ENCODE data around the gene ZNF782. TPM values are rescaled to one million over a fixed set of nuclear protein-coding genes. Genes with fewer than 3 reads are reported as not detected.
"Not testable (repeated sequence)": the region's sequence is repeated elsewhere in the genome, so short reads cannot be mapped to it uniquely, and the experiment has no call there.

The ZNF782 gene
- total RNA-seq, 2 experiments from 2014 or later: 3.9 to 4.3 TPM

GRCh38 chr9:96844040-96844439 is 10.3 kb downstream of the ZNF782 start:
- H3K27ac Mint-ChIP-seq: no peak overlapping the region
- peaks cover 75% of the 10 kb centered on the region for H3K36me3 Mint-ChIP-seq (ENCODE audit: low read depth)

DNA sequence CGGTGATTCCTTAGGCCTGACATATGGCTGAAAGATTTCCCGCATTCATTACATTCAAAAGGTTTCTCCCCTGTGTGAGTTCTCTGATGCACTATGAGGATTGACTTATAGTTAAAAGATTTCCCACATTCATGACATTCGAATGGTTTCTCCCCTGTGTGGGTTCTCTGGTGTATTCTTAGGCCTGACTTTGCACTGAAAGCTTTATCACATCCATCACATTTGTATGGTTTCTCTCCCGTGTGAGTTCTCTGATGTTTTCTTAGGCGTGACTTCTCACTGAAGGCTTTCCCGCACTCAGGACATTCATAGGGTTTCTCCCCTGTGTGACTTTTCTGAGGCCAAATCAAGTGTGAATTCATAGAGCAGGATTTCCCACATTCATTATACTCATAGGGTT is 35.8 kb downstream of the ZNF782 start:
- Mint-ChIP-seq H3K4me3 (no peak overlapping the region), H3K27me3 (ENCODE audit: low read depth) (no peaks in the 10 kb centered on the region), H3K4me1 (ENCODE audit: low read depth) (no peaks in the 10 kb centered on the region), H3K36me3 (ENCODE audit: low read depth) (peaks cover 64% of the 10 kb centered on the region), H3K27ac (no peak overlapping the region), H3K9me3 (ENCODE audit: insufficient read depth) (peaks cover 73% of the 10 kb centered on the region)
- DNase-seq (no peak), ATAC-seq (no peak)
- ChIA-PET CTCF (no interaction called here), POLR2A (no interaction called here)

More at GRCh38 chr9:96844040-96844439, 10.3 kb downstream of the ZNF782 start:
- Mint-ChIP-seq H3K4me3 (no peak overlapping the region), H3K9me3 (ENCODE audit: insufficient read depth) (peaks cover 54% of the 10 kb centered on the region), H3K27me3 (ENCODE audit: low read depth) (no peaks in the 10 kb centered on the region), H3K4me1 (ENCODE audit: low read depth) (peaks cover 14% of the 10 kb centered on the region)
- ChIA-PET POLR2A (no interaction called here), CTCF (no interaction called here)
- DNase-seq: no peak
- no peak for ATAC-seq

- DNase-seq (no peak), ATAC-seq (no peak)
- Mint-ChIP-seq H3K27ac (no peak overlapping the region), H3K4me3 (no peak overlapping the region), H3K27me3 (ENCODE audit: low read depth) (no peaks in the 10 kb centered on the region), H3K9me3 (ENCODE audit: insufficient read depth) (peaks cover 75% of the 10 kb centered on the region), H3K36me3 (ENCODE audit: low read depth) (peaks cover 62% of the 10 kb centered on the region), H3K4me1 (ENCODE audit: low read depth) (no peaks in the 10 kb centered on the region)
- POLR2A ChIA-PET: no interaction called here
- CTCF ChIA-PET: no interaction called here
Observed at GRCh38 chr9:96817973-96818372, 36.3 kb downstream of the ZNF782 start.

GRCh38 chr9:96813607-96814006 is 40.7 kb downstream of the ZNF782 start:
- Mint-ChIP-seq H3K27ac (no peak overlapping the region), H3K4me1 (ENCODE audit: low read depth) (no peaks in the 10 kb centered on the region), H3K9me3 (ENCODE audit: insufficient read depth) (peaks cover 54% of the 10 kb centered on the region), H3K27me3 (ENCODE audit: low read depth) (no peaks in the 10 kb centered on the region), H3K4me3 (no peak overlapping the region), H3K36me3 (ENCODE audit: low read depth) (peaks cover 29% of the 10 kb centered on the region)
- ChIA-PET CTCF (no interaction called here), POLR2A (no interaction called here)
- ATAC-seq (no peak), DNase-seq (no peak)

DNA sequence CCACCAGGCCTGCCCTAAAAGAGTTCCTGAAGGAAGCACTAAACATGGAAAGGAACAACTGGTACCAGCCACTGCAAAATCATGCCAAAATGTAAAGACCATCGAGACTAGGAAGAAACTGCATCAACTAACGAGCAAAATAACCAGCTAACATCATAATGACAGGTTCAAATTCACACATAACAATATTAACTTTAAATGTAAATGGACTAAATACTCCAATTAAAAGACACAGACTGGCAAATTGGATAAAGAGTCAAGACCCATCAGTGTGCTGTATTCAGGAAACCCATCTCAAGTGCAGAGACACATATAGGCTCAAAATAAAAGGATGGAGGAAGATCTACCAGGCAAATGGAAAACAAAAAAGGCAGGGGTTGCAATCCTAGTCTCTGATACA is 55.4 kb downstream of the ZNF782 start:
- POLR2A ChIA-PET, H3K4me3 Mint-ChIP-seq, ATAC-seq: not testable (repeated sequence)

DNA sequence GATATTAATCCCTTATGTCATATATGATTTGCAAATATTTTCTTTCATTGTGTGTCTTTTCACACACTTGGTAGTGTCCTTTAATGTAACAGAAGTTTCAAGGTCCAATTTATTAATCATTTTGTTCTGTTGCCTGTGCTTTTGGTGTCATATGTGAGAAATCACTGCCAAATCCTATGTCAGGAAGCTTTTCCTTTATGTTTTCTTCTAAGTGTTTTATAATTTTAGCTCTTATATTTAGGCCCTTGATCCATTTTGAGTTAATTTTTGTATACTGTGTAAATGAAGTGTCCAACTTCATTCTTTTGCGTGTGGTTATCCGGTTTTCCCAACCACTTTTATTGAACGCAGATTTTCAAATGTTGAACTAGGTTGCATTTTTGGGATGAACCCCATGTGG is 70.3 kb downstream of the ZNF782 start:
- H3K27ac Mint-ChIP-seq: no peak overlapping the region
- no peak for ATAC-seq
- H3K4me3 Mint-ChIP-seq: no peak overlapping the region
- H3K27me3 Mint-ChIP-seq (ENCODE audit: low read depth): no peaks in the 10 kb centered on the region
- POLR2A ChIA-PET: no interaction called here
- peaks cover 18% of the 10 kb centered on the region for H3K36me3 Mint-ChIP-seq (ENCODE audit: low read depth)
- CTCF ChIA-PET: no interaction called here
- no peak for DNase-seq
- H3K9me3 Mint-ChIP-seq (ENCODE audit: insufficient read depth): peaks cover 7% of the 10 kb centered on the region
- H3K4me1 Mint-ChIP-seq (ENCODE audit: low read depth): peaks cover 12% of the 10 kb centered on the region

More for the DNA sequence above, 55.4 kb downstream of the ZNF782 start:
- H3K27me3 Mint-ChIP-seq (ENCODE audit: low read depth); CTCF ChIA-PET; H3K4me1 Mint-ChIP-seq (ENCODE audit: low read depth); DNase-seq; H3K27ac Mint-ChIP-seq: not testable (repeated sequence)
- Mint-ChIP-seq H3K9me3 (ENCODE audit: insufficient read depth) (peaks cover 19% of the 10 kb centered on the region), H3K36me3 (ENCODE audit: low read depth) (peaks cover 27% of the 10 kb centered on the region)

DNA sequence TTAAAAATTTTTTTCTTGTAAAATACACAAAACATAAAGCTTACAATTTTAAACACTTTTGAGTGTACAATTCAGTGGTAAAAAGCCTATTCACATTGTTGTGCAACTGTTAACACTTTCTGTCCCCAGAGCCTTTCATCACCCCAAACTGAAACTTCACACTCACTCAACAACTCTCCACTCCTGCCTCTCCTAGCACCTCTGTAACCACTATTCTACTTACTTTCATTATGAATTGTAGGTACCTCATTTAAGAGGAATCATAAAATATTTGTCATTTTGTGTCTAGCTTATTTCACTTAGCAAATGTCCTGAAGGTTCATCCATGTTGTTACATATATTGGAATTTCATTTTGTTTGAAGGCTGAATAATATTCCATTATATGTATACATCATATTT is 72.1 kb downstream of the ZNF782 start:
- peaks cover 18% of the 10 kb centered on the region for H3K4me1 Mint-ChIP-seq (ENCODE audit: low read depth)
- ATAC-seq (no peak), DNase-seq (no peak)
- ChIA-PET POLR2A (no interaction called here), CTCF (no interaction called here)
- H3K36me3 Mint-ChIP-seq (ENCODE audit: low read depth): peaks cover 14% of the 10 kb centered on the region
- H3K27me3 Mint-ChIP-seq (ENCODE audit: low read depth): no peaks in the 10 kb centered on the region
- peaks cover 7% of the 10 kb centered on the region for H3K9me3 Mint-ChIP-seq (ENCODE audit: insufficient read depth)
- H3K27ac Mint-ChIP-seq: no peak overlapping the region
- H3K4me3 Mint-ChIP-seq: no peak overlapping the region

DNA sequence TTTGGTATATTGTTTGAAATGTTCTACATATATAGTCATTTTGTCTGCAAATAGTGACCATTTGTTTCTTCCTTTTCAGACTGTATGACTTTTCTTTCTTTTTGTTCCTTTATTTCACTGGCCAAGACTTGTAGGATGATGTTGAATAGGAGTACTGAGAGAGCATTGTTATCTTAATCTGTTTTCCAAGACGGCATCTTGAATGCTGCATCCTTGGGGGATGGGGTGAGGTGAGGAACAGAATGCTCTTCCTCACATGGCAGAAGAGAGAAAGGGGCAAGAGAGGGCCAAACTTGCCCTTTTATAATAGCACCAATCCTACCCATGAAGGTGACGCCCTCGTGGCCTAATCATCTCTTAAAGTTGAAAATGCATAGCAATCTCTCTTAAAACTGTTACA is 72.8 kb downstream of the ZNF782 start:
- H3K36me3 Mint-ChIP-seq (ENCODE audit: low read depth): peaks cover 12% of the 10 kb centered on the region
- peaks cover 7% of the 10 kb centered on the region for H3K9me3 Mint-ChIP-seq (ENCODE audit: insufficient read depth)
- CTCF ChIA-PET: no interaction called here
- POLR2A ChIA-PET: no interaction called here
- no peak overlapping the region for H3K27ac Mint-ChIP-seq
- H3K27me3 Mint-ChIP-seq (ENCODE audit: low read depth): no peaks in the 10 kb centered on the region
- peaks cover 25% of the 10 kb centered on the region for H3K4me1 Mint-ChIP-seq (ENCODE audit: low read depth)
- H3K4me3 Mint-ChIP-seq: no peak overlapping the region
- ATAC-seq (no peak), DNase-seq (no peak)

DNA sequence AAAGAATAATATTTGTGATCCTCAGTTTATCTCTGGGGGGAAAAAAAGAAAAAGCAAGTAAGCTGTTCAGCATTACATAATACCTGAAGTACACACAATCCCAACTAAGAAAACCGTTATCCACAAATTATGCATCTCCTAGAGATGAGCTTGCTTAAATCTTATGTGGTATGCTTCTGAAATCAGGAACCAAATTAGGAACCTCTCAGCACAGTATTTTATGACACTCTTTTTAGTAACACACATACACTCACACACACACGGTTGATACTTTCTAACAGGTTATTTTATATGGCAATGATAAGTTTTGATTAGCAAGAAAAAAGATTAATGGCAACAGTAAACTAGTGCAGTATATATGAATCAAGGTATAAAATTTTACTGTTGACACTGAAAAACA is 75.2 kb downstream of the ZNF782 start:
- Mint-ChIP-seq H3K9me3 (ENCODE audit: insufficient read depth) (peaks cover 7% of the 10 kb centered on the region), H3K27me3 (ENCODE audit: low read depth) (no peaks in the 10 kb centered on the region), H3K27ac (no peak overlapping the region), H3K36me3 (ENCODE audit: low read depth) (peaks cover 34% of the 10 kb centered on the region), H3K4me3 (peak overlapping the region; percentile 100), H3K4me1 (ENCODE audit: low read depth) (peaks cover 27% of the 10 kb centered on the region)
- DNase-seq (no peak), ATAC-seq (no peak)
- POLR2A ChIA-PET: no interaction called here
- CTCF ChIA-PET: no interaction called here

DNA sequence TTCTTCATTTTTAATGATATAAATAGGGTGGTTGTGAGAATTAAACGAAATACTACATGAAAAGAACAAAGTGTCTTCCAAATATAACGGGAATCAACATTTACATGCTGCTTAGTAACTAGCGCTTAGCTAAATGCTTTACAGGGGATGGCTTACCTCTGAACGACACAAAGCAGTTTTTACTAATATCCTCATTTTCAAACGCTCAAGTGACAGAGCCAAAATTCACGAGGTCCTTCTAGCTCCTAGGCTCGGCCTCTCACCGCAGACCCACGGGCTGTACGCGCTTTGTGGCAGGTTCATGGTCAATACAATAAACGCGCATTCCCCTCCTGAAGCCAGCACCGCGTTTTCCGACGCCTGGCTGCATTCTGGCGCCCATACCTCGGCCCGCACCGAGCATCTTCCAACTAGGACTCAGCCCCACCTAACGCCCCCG is 76.9 kb downstream of the ZNF782 start:
- Mint-ChIP-seq H3K27ac (peak overlapping the region; percentile 90), H3K4me3 (peak overlapping the region; percentile 100), H3K27me3 (ENCODE audit: low read depth) (no peaks in the 10 kb centered on the region), H3K9me3 (ENCODE audit: insufficient read depth) (peaks cover 11% of the 10 kb centered on the region), H3K36me3 (ENCODE audit: low read depth) (peaks cover 43% of the 10 kb centered on the region), H3K4me1 (ENCODE audit: low read depth) (peaks cover 28% of the 10 kb centered on the region)
- DNase-seq (no peak), ATAC-seq (no peak)
- ChIA-PET CTCF (interaction anchor here (1.4 kb wide), 1 partner anchor 79 kb away, joined by 4 read pairs; no protein-coding TSS in a partner anchor), POLR2A (interaction anchor here (0.6 kb wide), 1 partner anchor 1160 kb away, joined by 3 read pairs; no protein-coding TSS in a partner anchor)

GRCh38 chr9:96771124-96771523 is 83.2 kb downstream of the ZNF782 start:
- Mint-ChIP-seq H3K9me3 (ENCODE audit: insufficient read depth) (peaks cover 59% of the 10 kb centered on the region), H3K4me1 (ENCODE audit: low read depth) (peaks cover 6% of the 10 kb centered on the region), H3K27me3 (ENCODE audit: low read depth) (no peaks in the 10 kb centered on the region), H3K27ac (no peak overlapping the region), H3K36me3 (ENCODE audit: low read depth) (peaks cover 87% of the 10 kb centered on the region), H3K4me3 (no peak overlapping the region)
- CTCF ChIA-PET: no interaction called here
- POLR2A ChIA-PET: no interaction called here
- no peak for DNase-seq
- ATAC-seq: no peak

GRCh38 chr9:96769989-96770388 is 84.3 kb downstream of the ZNF782 start:
- no peaks in the 10 kb centered on the region for H3K27me3 Mint-ChIP-seq (ENCODE audit: low read depth)
- peaks cover 88% of the 10 kb centered on the region for H3K36me3 Mint-ChIP-seq (ENCODE audit: low read depth)

More at GRCh38 chr9:96769989-96770388, 84.3 kb downstream of the ZNF782 start:
- H3K27ac Mint-ChIP-seq: no peak overlapping the region
- no peak overlapping the region for H3K4me3 Mint-ChIP-seq
- H3K9me3 Mint-ChIP-seq (ENCODE audit: insufficient read depth): peaks cover 63% of the 10 kb centered on the region
- ChIA-PET CTCF (no interaction called here), POLR2A (no interaction called here)
- H3K4me1 Mint-ChIP-seq (ENCODE audit: low read depth): peaks cover 4% of the 10 kb centered on the region
- ATAC-seq (no peak), DNase-seq (no peak)

Measured in activated CD8-positive, alpha-beta T cell treated with anti-CD3 and anti-CD28 coated beads, Interleukin-2, amount 10 ng/mL, durations not matched to agents 7 days and 5 days (primary cell).